ENCODE results near the gene COL6A5. TPM values are rescaled to one million over a fixed set of nuclear protein-coding genes. Genes with fewer than 3 reads are reported as not detected.

The COL6A5 gene
- total and polyA plus RNA-seq, 2 donors (not counting 3 experiments of a cell fraction or from before 2014, with no cell fraction given) = not detected

DNA sequence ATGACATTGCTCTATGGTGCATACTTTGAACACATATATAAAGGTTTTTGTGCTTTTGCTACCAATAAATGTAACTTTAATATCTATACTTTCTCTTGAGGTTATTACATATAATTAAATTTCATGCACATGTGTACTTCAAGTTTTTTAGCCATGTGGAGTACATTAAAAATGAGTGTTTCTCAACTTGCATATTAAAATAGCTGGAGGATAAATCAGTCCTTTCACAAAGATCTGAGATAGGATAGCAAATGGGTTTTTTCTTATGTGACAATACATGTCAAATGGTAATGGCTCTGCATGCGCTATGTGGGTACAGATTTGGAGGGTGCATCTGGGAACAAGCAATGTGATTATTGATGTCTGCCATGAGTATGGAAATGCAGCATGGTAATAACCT, 122.8 kb downstream of the COL6A5 start:
- Histone ChIP-seq H3K36me3 (ENCODE audit: control insufficient read depth in 2 of 2, extremely low read depth in 1 of 2, insufficient read depth in 2 of 2, low read length in 2 of 2) (no peaks in the 10 kb centered on the region), H4K20me1 (replicated peaks; ENCODE audit: control insufficient read depth, extremely low read depth, insufficient read depth, low read length) (no peaks in the 10 kb centered on the region), H3K4me3 (replicated peaks in 1 of 3; ENCODE audit: insufficient read depth in 1 of 3, low read depth in 1 of 3, low read length in 3 of 3) (no peak overlapping the region), H3K27me3 (ENCODE audit: control insufficient read depth in 2 of 2, insufficient read depth in 2 of 2, low read length in 2 of 2) (peaks cover 0 to 2% of the 10 kb centered on the region in 2 experiments), H3K9me3 (replicated peaks; ENCODE audit: control insufficient read depth, insufficient read depth, low read length) (no peaks in the 10 kb centered on the region), H3K9me1 (replicated peaks; ENCODE audit: control insufficient read depth, extremely low read depth, insufficient read depth, low read length) (no peaks in the 10 kb centered on the region), H3K79me2 (ENCODE audit: control insufficient read depth, insufficient read depth, low read length) (no peaks in the 10 kb centered on the region), H3K27ac (ENCODE audit: insufficient read depth, low read depth, low read length) (no peak overlapping the region), H3K4me1 (ENCODE audit: control insufficient read depth, extremely low read depth, insufficient read depth, low read length) (no peaks in the 10 kb centered on the region), H3K9ac (replicated peaks; ENCODE audit: extremely low read depth, insufficient read depth, low read length) (no peak overlapping the region), H2AFZ (ENCODE audit: low read depth, low read length) (no peak overlapping the region), H3K4me2 (ENCODE audit: insufficient read depth, low read length) (no peak overlapping the region)
- FAIRE-seq = no peak
- ChIA-PET POLR2A (no interaction called here), CTCF (no interaction called here)
- intact Hi-C loops (cut with micrococcal nuclease) = no loop called here
- TF ChIP-seq JUN (IDR thresholded peaks at IDR 0.05; ENCODE audit: borderline replicate concordance, insufficient read depth, insufficient read length, low read depth) (no peak), POLR2A (IDR thresholded peaks at IDR 0.05; ENCODE audit: low read depth, low read length) (no peak), POLR2AphosphoS5 (IDR thresholded peaks at IDR 0.05; ENCODE audit: insufficient read depth, low read depth, low read length) (no peak), GATA2 (IDR thresholded peaks at IDR 0.05; ENCODE audit: insufficient read depth, insufficient read length, low read depth, low read length) (no peak), EZH2 (IDR thresholded peaks at IDR 0.05; ENCODE audit: borderline replicate concordance, low read depth, low read length, severe bottlenecking) (no peak), MYC (IDR thresholded peaks at IDR 0.05; ENCODE audit: low read depth, low read length) (no peak), FOS (IDR thresholded peaks at IDR 0.05; ENCODE audit: borderline replicate concordance, insufficient read depth, low read length) (no peak)
- TF ChIP-seq, protein P1, sequence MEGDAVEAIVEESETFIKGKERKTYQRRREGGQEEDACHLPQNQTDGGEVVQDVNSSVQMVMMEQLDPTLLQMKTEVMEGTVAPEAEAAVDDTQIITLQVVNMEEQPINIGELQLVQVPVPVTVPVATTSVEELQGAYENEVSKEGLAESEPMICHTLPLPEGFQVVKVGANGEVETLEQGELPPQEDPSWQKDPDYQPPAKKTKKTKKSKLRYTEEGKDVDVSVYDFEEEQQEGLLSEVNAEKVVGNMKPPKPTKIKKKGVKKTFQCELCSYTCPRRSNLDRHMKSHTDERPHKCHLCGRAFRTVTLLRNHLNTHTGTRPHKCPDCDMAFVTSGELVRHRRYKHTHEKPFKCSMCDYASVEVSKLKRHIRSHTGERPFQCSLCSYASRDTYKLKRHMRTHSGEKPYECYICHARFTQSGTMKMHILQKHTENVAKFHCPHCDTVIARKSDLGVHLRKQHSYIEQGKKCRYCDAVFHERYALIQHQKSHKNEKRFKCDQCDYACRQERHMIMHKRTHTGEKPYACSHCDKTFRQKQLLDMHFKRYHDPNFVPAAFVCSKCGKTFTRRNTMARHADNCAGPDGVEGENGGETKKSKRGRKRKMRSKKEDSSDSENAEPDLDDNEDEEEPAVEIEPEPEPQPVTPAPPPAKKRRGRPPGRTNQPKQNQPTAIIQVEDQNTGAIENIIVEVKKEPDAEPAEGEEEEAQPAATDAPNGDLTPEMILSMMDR (IDR thresholded peaks at IDR 0.05; ENCODE audit: extremely low read depth in 1 of 2, insufficient read depth in 1 of 2, low read depth in 1 of 2, low read length in 2 of 2) = no peak
- TF ChIP-seq, protein P2, sequence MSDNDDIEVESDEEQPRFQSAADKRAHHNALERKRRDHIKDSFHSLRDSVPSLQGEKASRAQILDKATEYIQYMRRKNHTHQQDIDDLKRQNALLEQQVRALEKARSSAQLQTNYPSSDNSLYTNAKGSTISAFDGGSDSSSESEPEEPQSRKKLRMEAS (IDR thresholded peaks at IDR 0.05; ENCODE audit: insufficient read depth, insufficient read length) = no peak
- DNase-seq (ENCODE audit: low read depth, low spot score) = no peak
- BruUV-seq (replicated peaks) = no TSS peak
- dilution Hi-C loops (cut with MboI; ENCODE audit: extremely low pct_ligation_motif_present, low sequenced_read_pairs) = no loop called here

All from endothelial cell of umbilical vein (primary cell).